ENCODE measurements around the gene GDAP2.
"Not testable (repeated sequence)": the region's sequence is repeated elsewhere in the genome, so short reads cannot be mapped to it uniquely, and the experiment has no call there.

The GDAP2 gene

DNA sequence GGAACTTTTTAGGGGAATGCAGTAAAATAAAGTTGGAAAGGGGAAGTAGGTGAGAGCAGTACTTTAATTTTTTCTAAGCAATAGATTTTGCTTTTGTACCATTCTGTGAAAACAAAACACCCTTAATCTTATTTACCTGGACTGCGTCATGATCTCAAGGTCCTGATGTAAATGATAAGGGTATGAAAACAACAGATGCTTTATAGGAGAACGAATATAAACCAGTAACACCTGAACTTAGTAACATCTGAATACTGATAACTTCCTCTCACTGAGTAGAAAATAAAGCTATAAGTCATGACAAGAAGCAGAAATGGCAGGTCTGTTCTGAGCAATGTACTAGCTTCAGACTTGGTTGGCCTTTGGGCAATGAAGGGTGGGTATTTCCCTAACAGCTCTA is 77.7 kb downstream of the GDAP2 start:
- DNase-seq (ENCODE audit: extremely low spot score) = no peak
- ChIA-PET POLR2A (no interaction called here), CTCF (interaction anchor here (1.2 kb wide), 1 partner anchor 14 kb away, joined by 3 read pairs; no protein-coding TSS in a partner anchor)
- TF ChIP-seq CTBP1 (IDR thresholded peaks at IDR 0.05; ENCODE audit: borderline replicate concordance) (no peak), SP1 (IDR thresholded peaks at IDR 0.05) (no peak), BHLHE40 (IDR thresholded peaks at IDR 0.05; ENCODE audit: borderline replicate concordance) (no peak), HDGF (IDR thresholded peaks at IDR 0.05; ENCODE audit: borderline replicate concordance) (no peak), ZNF384 (IDR thresholded peaks at IDR 0.05) (no peak), FOXA1 (IDR thresholded peaks at IDR 0.05) (no peak), ELF4 (IDR thresholded peaks at IDR 0.05) (no peak), FOXM1 (IDR thresholded peaks at IDR 0.05; ENCODE audit: borderline replicate concordance) (no peak), SUZ12 (IDR thresholded peaks at IDR 0.05) (no peak), FOXK2 (IDR thresholded peaks at IDR 0.05) (no peak), ARNT (IDR thresholded peaks at IDR 0.05) (no peak), NFRKB (IDR thresholded peaks at IDR 0.05) (no peak), TARDBP (IDR thresholded peaks at IDR 0.05) (no peak), LEF1 (IDR thresholded peaks at IDR 0.05; ENCODE audit: borderline replicate concordance) (no peak), L3MBTL2 (conservative IDR thresholded peaks at IDR 0.05) (no peak)
- TF ChIP-seq, protein P1, sequence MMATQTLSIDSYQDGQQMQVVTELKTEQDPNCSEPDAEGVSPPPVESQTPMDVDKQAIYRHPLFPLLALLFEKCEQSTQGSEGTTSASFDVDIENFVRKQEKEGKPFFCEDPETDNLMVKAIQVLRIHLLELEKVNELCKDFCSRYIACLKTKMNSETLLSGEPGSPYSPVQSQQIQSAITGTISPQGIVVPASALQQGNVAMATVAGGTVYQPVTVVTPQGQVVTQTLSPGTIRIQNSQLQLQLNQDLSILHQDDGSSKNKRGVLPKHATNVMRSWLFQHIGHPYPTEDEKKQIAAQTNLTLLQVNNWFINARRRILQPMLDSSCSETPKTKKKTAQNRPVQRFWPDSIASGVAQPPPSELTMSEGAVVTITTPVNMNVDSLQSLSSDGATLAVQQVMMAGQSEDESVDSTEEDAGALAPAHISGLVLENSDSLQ (IDR thresholded peaks at IDR 0.05) = no peak

DNA sequence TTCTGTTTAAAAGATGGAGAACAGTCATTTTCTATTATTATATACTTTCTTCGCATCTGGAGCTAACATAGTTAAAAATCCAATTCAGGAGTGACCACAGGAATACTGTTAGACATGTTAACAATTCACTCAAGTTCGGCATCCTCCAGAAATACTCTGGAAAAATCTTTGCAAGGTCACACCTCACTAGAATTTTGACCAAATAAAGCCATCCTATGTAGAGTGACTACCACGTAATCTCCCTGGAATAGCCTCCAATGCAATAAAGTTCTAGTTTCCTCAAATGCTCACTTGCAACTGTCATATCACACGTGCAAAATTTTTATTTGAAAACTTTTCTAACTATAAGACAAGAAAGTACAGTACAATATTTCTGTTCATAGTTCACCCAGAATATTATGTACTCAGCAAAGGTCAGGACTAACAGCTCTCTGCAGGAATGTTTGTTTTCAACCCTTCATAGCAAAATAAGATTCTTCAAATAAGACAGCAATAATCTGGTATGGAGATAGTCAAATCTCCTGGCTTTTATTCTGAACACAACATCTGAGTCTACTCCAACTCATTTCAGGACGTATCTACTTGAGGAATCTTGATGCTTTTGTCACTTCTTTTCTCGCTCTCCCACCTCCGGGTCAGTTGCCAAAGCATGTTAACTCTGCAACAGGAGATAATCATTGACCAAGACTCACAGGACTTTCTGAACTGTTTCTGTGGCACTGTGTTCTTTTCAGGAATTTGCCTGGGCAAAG is 82.6 kb downstream of the GDAP2 start:
- CTCF ChIA-PET = no interaction called here
- TF ChIP-seq, protein P1 (IDR thresholded peaks at IDR 0.05) = no peak
- TF ChIP-seq FOXM1 (IDR thresholded peaks at IDR 0.05; ENCODE audit: borderline replicate concordance) (no peak), BHLHE40 (IDR thresholded peaks at IDR 0.05; ENCODE audit: borderline replicate concordance) (no peak)
- DNase-seq (ENCODE audit: extremely low spot score) = no peak
- POLR2A ChIA-PET = no interaction called here

DNA sequence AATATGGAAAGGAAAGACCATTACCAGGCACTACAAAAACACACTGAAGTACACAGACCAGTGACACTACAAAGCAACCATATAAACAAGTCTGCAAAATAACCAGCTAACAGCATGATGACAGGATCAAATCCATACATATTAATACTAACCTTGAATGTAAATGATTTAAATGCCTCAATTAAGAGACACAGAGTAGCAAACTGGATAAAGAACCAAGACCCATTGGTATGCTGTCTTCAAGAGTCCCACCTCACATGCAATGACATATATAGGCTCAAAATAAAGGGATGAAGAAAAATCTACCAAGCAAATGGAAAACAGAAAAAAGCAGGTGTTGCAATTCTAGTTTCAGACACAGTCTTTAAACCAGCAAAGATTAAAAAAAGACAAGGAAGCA is 84.9 kb downstream of the GDAP2 start:
- DNase-seq (ENCODE audit: extremely low spot score); CTCF ChIA-PET; POLR2A ChIA-PET: not testable (repeated sequence)

- TF ChIP-seq L3MBTL2 (conservative IDR thresholded peaks at IDR 0.05) (no peak), CTBP1 (IDR thresholded peaks at IDR 0.05; ENCODE audit: borderline replicate concordance) (no peak), FOXK2 (IDR thresholded peaks at IDR 0.05) (no peak), SUZ12 (IDR thresholded peaks at IDR 0.05) (no peak), FOXM1 (IDR thresholded peaks at IDR 0.05; ENCODE audit: borderline replicate concordance) (no peak), ARNT (IDR thresholded peaks at IDR 0.05) (no peak), BHLHE40 (IDR thresholded peaks at IDR 0.05; ENCODE audit: borderline replicate concordance) (no peak), ZNF384 (IDR thresholded peaks at IDR 0.05) (no peak), ELF4 (IDR thresholded peaks at IDR 0.05) (no peak), SP1 (IDR thresholded peaks at IDR 0.05) (no peak), HDGF (IDR thresholded peaks at IDR 0.05; ENCODE audit: borderline replicate concordance) (no peak), NFRKB (IDR thresholded peaks at IDR 0.05) (no peak), LEF1 (IDR thresholded peaks at IDR 0.05; ENCODE audit: borderline replicate concordance) (no peak), TARDBP (IDR thresholded peaks at IDR 0.05) (no peak), FOXA1 (IDR thresholded peaks at IDR 0.05) (no peak)
- TF ChIP-seq, protein P1 (IDR thresholded peaks at IDR 0.05) = no peak
- ChIA-PET POLR2A (no interaction called here), CTCF (no interaction called here)
- no peak for DNase-seq (ENCODE audit: extremely low spot score)
Measured at GRCh38 chr1:117843791-117844190, 85.6 kb downstream of the GDAP2 start.

- TF ChIP-seq TARDBP (IDR thresholded peaks at IDR 0.05) = no peak
- no peak for TF ChIP-seq FOXM1 (IDR thresholded peaks at IDR 0.05; ENCODE audit: borderline replicate concordance)
- TF ChIP-seq SUZ12 (IDR thresholded peaks at IDR 0.05) = no peak
- CTCF ChIA-PET = no interaction called here
- POLR2A ChIA-PET = no interaction called here
- peak; percentile 48 for DNase-seq (ENCODE audit: extremely low spot score)
Measured at GRCh38 chr1:117842408-117843170, 86.8 kb downstream of the GDAP2 start.

- TF ChIP-seq ELF4 (IDR thresholded peaks at IDR 0.05) = no peak
- TF ChIP-seq, protein P1 (IDR thresholded peaks at IDR 0.05) = no peak
- TF ChIP-seq HDGF (IDR thresholded peaks at IDR 0.05; ENCODE audit: borderline replicate concordance) = no peak
- no peak for TF ChIP-seq LEF1 (IDR thresholded peaks at IDR 0.05; ENCODE audit: borderline replicate concordance)
- TF ChIP-seq FOXA1 (IDR thresholded peaks at IDR 0.05) = no peak
- no peak for TF ChIP-seq L3MBTL2 (conservative IDR thresholded peaks at IDR 0.05)
- no peak for TF ChIP-seq ZNF384 (IDR thresholded peaks at IDR 0.05)
- no peak for TF ChIP-seq BHLHE40 (IDR thresholded peaks at IDR 0.05; ENCODE audit: borderline replicate concordance)
- TF ChIP-seq SUZ12 (IDR thresholded peaks at IDR 0.05) = no peak
- no peak for TF ChIP-seq ARNT (IDR thresholded peaks at IDR 0.05)
- TF ChIP-seq NFRKB (IDR thresholded peaks at IDR 0.05) = no peak
- TF ChIP-seq TARDBP (IDR thresholded peaks at IDR 0.05) = no peak
- TF ChIP-seq FOXK2 (IDR thresholded peaks at IDR 0.05) = no peak
- no peak for TF ChIP-seq CTBP1 (IDR thresholded peaks at IDR 0.05; ENCODE audit: borderline replicate concordance)
- TF ChIP-seq FOXM1 (IDR thresholded peaks at IDR 0.05; ENCODE audit: borderline replicate concordance) = no peak
- no peak for TF ChIP-seq SP1 (IDR thresholded peaks at IDR 0.05)
- ChIA-PET CTCF (no interaction called here), POLR2A (no interaction called here)
- no peak for DNase-seq (ENCODE audit: extremely low spot score)
Measured at GRCh38 chr1:117841117-117841650, 88.2 kb downstream of the GDAP2 start.

Measured in HEK293T (cell line).